ENCODE data around the gene UBAC2. TPM values are rescaled to one million over a fixed set of nuclear protein-coding genes. Genes with fewer than 3 reads are reported as not detected.

UBAC2 gene
- total RNA-seq, 1 experiment from 2014 or later = 45.8 TPM

DNA sequence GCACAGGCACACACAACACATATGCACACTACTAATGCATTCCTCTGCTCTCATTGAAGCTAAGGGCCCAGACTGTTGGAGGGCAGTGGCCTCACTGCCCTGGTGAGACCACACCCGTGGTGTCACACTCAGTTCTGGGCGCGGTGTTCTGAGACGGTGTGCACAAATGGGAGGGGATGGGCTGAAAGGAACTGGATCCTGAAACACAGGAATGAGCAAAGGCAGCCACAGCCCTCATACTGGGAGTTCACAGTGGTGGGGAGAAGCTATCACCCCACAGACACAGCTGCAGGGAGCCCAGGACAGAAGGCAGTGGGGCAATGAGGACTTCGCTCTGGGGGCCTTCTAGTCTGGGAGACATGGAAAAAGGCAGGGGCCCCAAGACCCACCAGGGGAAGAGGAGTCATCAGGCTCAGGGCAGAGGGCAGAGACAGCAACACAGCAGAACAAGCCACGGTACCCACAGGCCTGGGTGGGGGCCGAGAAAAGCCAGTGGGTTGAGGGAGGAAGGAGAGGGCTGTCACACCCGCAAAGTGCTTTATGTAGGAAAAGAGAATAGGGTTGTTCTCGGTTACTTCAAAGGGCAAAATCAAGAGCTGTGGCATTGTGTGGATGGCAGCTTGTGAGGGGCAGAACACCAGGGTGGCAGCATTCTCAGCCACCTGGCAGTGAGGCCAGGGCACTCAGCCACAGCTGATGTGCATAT is 181.9 kb downstream of the UBAC2 start:
- Histone ChIP-seq H3K4me1 (ENCODE audit: insufficient read depth, low read length, poor library complexity, severe bottlenecking) (no peaks in the 10 kb centered on the region), H3K9me3 (ENCODE audit: low read depth, low read length, poor library complexity, severe bottlenecking) (no peaks in the 10 kb centered on the region), H3K4me3 (ENCODE audit: low read depth, low read length, poor library complexity, severe bottlenecking) (no peak overlapping the region), H3K36me3 (ENCODE audit: insufficient read depth, low read length, poor library complexity, severe bottlenecking) (no peaks in the 10 kb centered on the region), H3K27ac (ENCODE audit: low read depth, low read length, poor library complexity, severe bottlenecking) (no peak overlapping the region), H3K27me3 (replicated peaks; ENCODE audit: insufficient read depth, low read depth, low read length, poor library complexity) (no peaks in the 10 kb centered on the region)
- intact Hi-C loops (cut with micrococcal nuclease; ENCODE audit: unreplicated experiment) = no loop called here
- POLR2A ChIA-PET (ENCODE audit: low non-redundant PET) = no interaction called here
- CTCF ChIA-PET = no interaction called here
- no peak for DNase-seq (ENCODE audit: low spot score)
- BruUV-seq (replicated peaks) = no TSS peak
- no peak for TF ChIP-seq EZH2 (IDR thresholded peaks at IDR 0.05; ENCODE audit: borderline replicate concordance, low read depth, low read length, poor library complexity, severe bottlenecking)
- TF ChIP-seq, protein P1, sequence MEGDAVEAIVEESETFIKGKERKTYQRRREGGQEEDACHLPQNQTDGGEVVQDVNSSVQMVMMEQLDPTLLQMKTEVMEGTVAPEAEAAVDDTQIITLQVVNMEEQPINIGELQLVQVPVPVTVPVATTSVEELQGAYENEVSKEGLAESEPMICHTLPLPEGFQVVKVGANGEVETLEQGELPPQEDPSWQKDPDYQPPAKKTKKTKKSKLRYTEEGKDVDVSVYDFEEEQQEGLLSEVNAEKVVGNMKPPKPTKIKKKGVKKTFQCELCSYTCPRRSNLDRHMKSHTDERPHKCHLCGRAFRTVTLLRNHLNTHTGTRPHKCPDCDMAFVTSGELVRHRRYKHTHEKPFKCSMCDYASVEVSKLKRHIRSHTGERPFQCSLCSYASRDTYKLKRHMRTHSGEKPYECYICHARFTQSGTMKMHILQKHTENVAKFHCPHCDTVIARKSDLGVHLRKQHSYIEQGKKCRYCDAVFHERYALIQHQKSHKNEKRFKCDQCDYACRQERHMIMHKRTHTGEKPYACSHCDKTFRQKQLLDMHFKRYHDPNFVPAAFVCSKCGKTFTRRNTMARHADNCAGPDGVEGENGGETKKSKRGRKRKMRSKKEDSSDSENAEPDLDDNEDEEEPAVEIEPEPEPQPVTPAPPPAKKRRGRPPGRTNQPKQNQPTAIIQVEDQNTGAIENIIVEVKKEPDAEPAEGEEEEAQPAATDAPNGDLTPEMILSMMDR (conservative IDR thresholded peaks at IDR 0.05; ENCODE audit: low read depth, low read length) = no peak

DNA sequence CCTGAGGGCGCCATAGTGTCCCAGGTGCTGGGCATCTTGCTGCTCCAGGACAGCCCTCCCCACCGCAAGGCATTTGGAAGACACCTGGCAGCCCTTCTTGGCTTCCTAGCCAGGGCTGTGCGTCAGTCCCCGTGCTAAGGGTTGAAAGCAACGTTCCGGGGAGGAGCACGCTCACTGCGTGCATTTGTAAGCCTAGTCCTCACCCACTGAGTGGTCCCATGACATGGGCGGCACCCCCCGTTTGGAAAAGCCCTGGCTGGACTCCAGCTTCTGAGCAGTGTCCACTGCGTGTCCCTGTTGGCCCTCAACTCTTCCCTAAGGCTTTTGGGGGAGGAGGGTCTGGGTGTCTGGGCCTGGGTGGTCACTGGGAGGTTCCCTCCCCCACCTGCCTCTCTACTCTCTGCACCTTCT is 182.9 kb downstream of the UBAC2 start:
- no TSS peak for BruUV-seq (replicated peaks)
- Histone ChIP-seq H3K4me1 (ENCODE audit: insufficient read depth, low read length, poor library complexity, severe bottlenecking) (no peaks in the 10 kb centered on the region), H3K36me3 (ENCODE audit: insufficient read depth, low read length, poor library complexity, severe bottlenecking) (no peaks in the 10 kb centered on the region), H3K27ac (ENCODE audit: low read depth, low read length, poor library complexity, severe bottlenecking) (no peak overlapping the region), H3K27me3 (replicated peaks; ENCODE audit: insufficient read depth, low read depth, low read length, poor library complexity) (no peaks in the 10 kb centered on the region), H3K4me3 (ENCODE audit: low read depth, low read length, poor library complexity, severe bottlenecking) (no peak overlapping the region), H3K9me3 (ENCODE audit: low read depth, low read length, poor library complexity, severe bottlenecking) (no peaks in the 10 kb centered on the region)
- intact Hi-C loops (cut with micrococcal nuclease; ENCODE audit: unreplicated experiment) = no loop called here
- ChIA-PET POLR2A (ENCODE audit: low non-redundant PET) (no interaction called here), CTCF (no interaction called here)
- no peak for DNase-seq (ENCODE audit: low spot score)
- TF ChIP-seq EZH2 (IDR thresholded peaks at IDR 0.05; ENCODE audit: borderline replicate concordance, low read depth, low read length, poor library complexity, severe bottlenecking) = no peak
- TF ChIP-seq, protein P1 (conservative IDR thresholded peaks at IDR 0.05; ENCODE audit: low read depth, low read length) = no peak

DNA sequence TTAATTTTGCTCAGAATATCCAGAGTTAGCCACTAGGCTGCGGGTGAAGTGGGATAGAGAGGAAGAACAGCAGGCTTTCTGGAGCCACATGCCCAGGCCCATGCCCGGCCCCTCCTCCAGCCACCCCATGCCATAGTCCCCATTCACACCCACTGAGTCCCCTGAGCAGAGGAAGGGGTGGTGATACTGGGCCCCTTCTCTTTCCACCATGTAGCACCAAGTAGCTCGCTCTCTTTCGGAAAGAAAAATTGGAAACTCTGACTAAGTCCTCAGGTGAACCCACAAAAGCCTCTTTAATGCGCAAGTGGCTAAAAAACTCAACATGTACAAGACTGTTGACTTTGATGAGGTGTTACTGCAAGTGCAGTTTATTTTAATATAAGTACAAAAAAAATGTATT is 183.3 kb downstream of the UBAC2 start:
- Histone ChIP-seq H3K36me3 (ENCODE audit: insufficient read depth, low read length, poor library complexity, severe bottlenecking) (no peaks in the 10 kb centered on the region), H3K4me3 (ENCODE audit: low read depth, low read length, poor library complexity, severe bottlenecking) (no peak overlapping the region), H3K4me1 (ENCODE audit: insufficient read depth, low read length, poor library complexity, severe bottlenecking) (no peaks in the 10 kb centered on the region), H3K27ac (ENCODE audit: low read depth, low read length, poor library complexity, severe bottlenecking) (no peak overlapping the region), H3K9me3 (ENCODE audit: low read depth, low read length, poor library complexity, severe bottlenecking) (no peaks in the 10 kb centered on the region), H3K27me3 (replicated peaks; ENCODE audit: insufficient read depth, low read depth, low read length, poor library complexity) (no peaks in the 10 kb centered on the region)
- ChIA-PET CTCF (no interaction called here), POLR2A (ENCODE audit: low non-redundant PET) (no interaction called here)
- TF ChIP-seq, protein P1 (conservative IDR thresholded peaks at IDR 0.05; ENCODE audit: low read depth, low read length) = no peak
- TF ChIP-seq EZH2 (IDR thresholded peaks at IDR 0.05; ENCODE audit: borderline replicate concordance, low read depth, low read length, poor library complexity, severe bottlenecking) = no peak
- no TSS peak for BruUV-seq (replicated peaks)
- no peak for DNase-seq (ENCODE audit: low spot score)
- intact Hi-C loops (cut with micrococcal nuclease; ENCODE audit: unreplicated experiment) = no loop called here
